GM23338 (cell line): ENCODE measurements around the gene ARHGAP12. TPM values are rescaled to one million over a fixed set of nuclear protein-coding genes. Genes with fewer than 3 reads are reported as not detected.

ENCODE experiments used
- ATAC-seq: fragments of 200-7000 bp; cut with Tn5 transposase; 3 replicates; pipeline ENCODE4 v1.9.1; 2020
- DNase-seq: peaks from one replicate; pipeline ENCODE4 v3.0.0-alpha.2; 2015; ENCODE audit warnings: low spot score
- H2AFZ ChIP-seq: fragments of 200-600 bp; sonication (generic); 2 replicates; pipeline ENCODE4 v1.8.0; 2016; ENCODE audit warnings: antibody characterized with exemption, mild to moderate bottlenecking, moderate library complexity
- H3F3A ChIP-seq: fragments of 200-600 bp; sonication (generic); replicated peaks from 2 replicates; pipeline ENCODE4 v1.8.0; 2017; ENCODE audit warnings: antibody characterized with exemption, mixed run types, low read depth
- H3K27ac ChIP-seq: fragments of 200-600 bp; sonication (generic); 2 replicates; pipeline ENCODE4 v1.6.1; 2016; ENCODE audit warnings: low read depth
- H3K27me3 ChIP-seq: fragments of 200-600 bp; sonication (generic); 2 replicates; pipeline ENCODE4 v1.8.0; 2016; ENCODE audit warnings: mild to moderate bottlenecking, mixed run types, moderate library complexity; ENCODE audit not compliant: insufficient read depth
- H3K36me3 ChIP-seq: fragments of 200-600 bp; sonication (generic); 2 replicates; pipeline ENCODE4 v1.8.0; 2016; ENCODE audit warnings: mild to moderate bottlenecking; ENCODE audit not compliant: insufficient read depth
- H3K4me1 ChIP-seq: fragments of 200-600 bp; sonication (generic); 2 replicates; pipeline ENCODE4 v1.8.0; 2016; ENCODE audit warnings: mild to moderate bottlenecking, moderate library complexity; ENCODE audit not compliant: insufficient read depth
- H3K4me2 ChIP-seq: fragments of 200-600 bp; sonication (generic); 2 replicates; pipeline ENCODE4 v1.7.1; 2017; ENCODE audit warnings: mixed run types
- H3K4me3 ChIP-seq: fragments of 200-600 bp; sonication (generic); 2 replicates; pipeline ENCODE4 v1.6.1; 2016; ENCODE audit warnings: mixed run types
- H3K79me2 ChIP-seq: fragments of 200-600 bp; sonication (generic); replicated peaks from 2 replicates; pipeline ENCODE4 v1.8.0; 2017; ENCODE audit warnings: mild to moderate bottlenecking; ENCODE audit not compliant: insufficient read depth
- H3K9me2 ChIP-seq: fragments of 200-600 bp; sonication (generic); 2 replicates; pipeline ENCODE4 v1.8.0; 2017; ENCODE audit not compliant: insufficient read depth
- H4K20me1 ChIP-seq: fragments of 200-600 bp; sonication (generic); replicated peaks from 2 replicates; pipeline ENCODE4 v1.8.0; 2017; ENCODE audit warnings: mild to moderate bottlenecking; ENCODE audit not compliant: insufficient read depth
- H3K27ac Mint-ChIP-seq: 2 replicates; pipeline ENCODE4 v1.8.0; 2020; ENCODE audit warnings: inconsistent platforms, mild to moderate bottlenecking, moderate library complexity, mixed read lengths
- H3K27me3 Mint-ChIP-seq: 3 replicates; pipeline ENCODE4 v1.8.0; 2022; ENCODE audit warnings: low read depth, mild to moderate bottlenecking, moderate library complexity, mixed read lengths, inconsistent platforms; ENCODE audit not compliant: insufficient read depth, poor library complexity
- H3K36me3 Mint-ChIP-seq: 3 replicates; pipeline ENCODE4 v1.8.0; 2021; ENCODE audit warnings: low read depth, mild to moderate bottlenecking, inconsistent platforms, moderate library complexity, mixed read lengths
- H3K4me1 Mint-ChIP-seq: 3 replicates; pipeline ENCODE4 v1.8.0; 2020; ENCODE audit warnings: mild to moderate bottlenecking, inconsistent platforms, mixed read lengths
- H3K4me3 Mint-ChIP-seq: 3 replicates; pipeline ENCODE4 v1.8.0; 2021; ENCODE audit warnings: moderate library complexity, mild to moderate bottlenecking, inconsistent platforms, mixed read lengths
- H3K9me3 Mint-ChIP-seq: 3 replicates; pipeline ENCODE4 v1.8.0; 2020; ENCODE audit warnings: moderate library complexity, mild to moderate bottlenecking, inconsistent platforms, mixed read lengths
- CREB1 ChIP-seq: fragments of 250-450 bp; sonication (Bioruptor Pico); IDR thresholded peaks from 2 replicates; pipeline ENCODE4 v1.5.0; 2020; ENCODE audit warnings: low read depth, mild to moderate bottlenecking, moderate library complexity
- ETS1 ChIP-seq: IDR thresholded peaks from 2 replicates; pipeline ENCODE4 v1.6.1; 2016; ENCODE audit warnings: antibody characterized with exemption
- EZH2 ChIP-seq: fragments of 200-600 bp; sonication (generic); IDR thresholded peaks from one replicate; pipeline ENCODE4 v1.8.0; 2017; ENCODE audit warnings: antibody characterized with exemption, mild to moderate bottlenecking, low read depth; ENCODE audit not compliant: unreplicated experiment
- EZH2phosphoT487 ChIP-seq: fragments of 200-600 bp; sonication (generic); IDR thresholded peaks from one replicate; pipeline ENCODE4 v1.8.1; 2018; ENCODE audit warnings: antibody characterized with exemption; ENCODE audit not compliant: unreplicated experiment
- JUNB ChIP-seq: IDR thresholded peaks from one replicate; pipeline ENCODE4 v1.6.1; 2016; ENCODE audit warnings: antibody characterized with exemption; ENCODE audit not compliant: unreplicated experiment
- NANOG ChIP-seq: IDR thresholded peaks from 2 replicates; pipeline ENCODE4 v1.6.1; 2016; ENCODE audit warnings: antibody characterized with exemption, borderline replicate concordance
- POLR2AphosphoS5 ChIP-seq: IDR thresholded peaks from 2 replicates; pipeline ENCODE4 v1.6.1; 2016; ENCODE audit warnings: antibody characterized with exemption, low read depth
- REST ChIP-seq: IDR thresholded peaks from one replicate; pipeline ENCODE4 v1.6.1; 2018; ENCODE audit warnings: antibody characterized with exemption; ENCODE audit not compliant: unreplicated experiment
- STAT1 ChIP-seq: IDR thresholded peaks from one replicate; pipeline ENCODE4 v1.6.1; 2016; ENCODE audit warnings: antibody characterized with exemption; ENCODE audit not compliant: unreplicated experiment
- ZNF114 ChIP-seq: fragments of 250-450 bp; sonication (Bioruptor Pico); IDR thresholded peaks from 2 replicates; pipeline ENCODE4 v1.5.0; 2020; ENCODE audit warnings: mild to moderate bottlenecking, moderate library complexity
- ZNF331 ChIP-seq: fragments of 250-450 bp; sonication (Bioruptor Pico); IDR thresholded peaks from 2 replicates; pipeline ENCODE4 v1.5.0; 2020; ENCODE audit warnings: low read depth, mild to moderate bottlenecking, moderate library complexity
- ZNF462 ChIP-seq: fragments of 250-450 bp; sonication (Bioruptor Pico); IDR thresholded peaks from 2 replicates; pipeline ENCODE4 v1.5.0; 2020; ENCODE audit warnings: mild to moderate bottlenecking, moderate library complexity
- polyA plus RNA-seq: library from polyadenylated mRNA; unstranded; fragments of >200 nt; fragmentation: Nextera tagmentation; extraction: Ambion mirVana; gene quantifications from 2 replicates; pipeline ENCODE4 v1.2.1, GENCODE V29; 2016
- total RNA-seq: library from RNA; depleted of rRNA; stranded (reverse); fragments of >200 nt; shearing (Covaris generic); gene quantifications from 2 replicates; pipeline ENCODE4 v1.2.3, GENCODE V29; 2014

The ARHGAP12 gene
- total and polyA plus RNA-seq, 2 experiments from 2014 or later: 27.5 to 50.7 TPM

- TF ChIP-seq REST (no peak), CREB1 (CRISPR knock-in tag) (no peak), JUNB (no peak), STAT1 (no peak)
These were observed 170.8 kb downstream of the ARHGAP12 start (continued) for GRCh38 chr10:31757831-31758230.

GRCh38 chr10:31757386-31757791, 171.2 kb downstream of the ARHGAP12 start:
- Mint-ChIP-seq H3K36me3 (peaks cover 9% of the 10 kb centered on the region; the same call in 2 of the 3 replicates), H3K27me3 (peaks cover 17% of the 10 kb centered on the region), H3K9me3 (no peaks in the 10 kb centered on the region; the same call in 1 of the 3 replicates), H3K4me1 (peaks cover 69% of the 10 kb centered on the region), H3K27ac (peak overlapping the region; percentile 69; the same call in 1 of the 2 replicates), H3K4me3 (peak overlapping the region; percentile 8; the same call in 1 of the 3 replicates)
- DNase-seq: no peak
- Histone ChIP-seq H3F3A (0 out of 2 replicates have a peak, but pooled peaks cover 7% of the 10 kb centered on the region), H3K9me2 (no peaks in the 10 kb centered on the region), H3K36me3 (no peaks in the 10 kb centered on the region), H3K79me2 (no peaks in the 10 kb centered on the region), H3K4me3 (no peak overlapping the region), H3K4me1 (peaks cover 52% of the 10 kb centered on the region), H2AFZ (no peak overlapping the region), H3K27me3 (no peaks in the 10 kb centered on the region), H3K4me2 (peak overlapping the region; percentile 64), H4K20me1 (no peaks in the 10 kb centered on the region), H3K27ac (peak overlapping the region; percentile 92)
- ATAC-seq: no peak
- no peak for TF ChIP-seq NANOG
- TF ChIP-seq ETS1: no peak
- no peak for TF ChIP-seq REST
- no peak for TF ChIP-seq ZNF331 (CRISPR knock-in tag)
- TF ChIP-seq EZH2phosphoT487: no peak
- no peak for TF ChIP-seq ZNF462 (CRISPR knock-in tag)
- TF ChIP-seq ZNF114 (CRISPR knock-in tag): no peak
- TF ChIP-seq EZH2: no peak
- no peak for TF ChIP-seq POLR2AphosphoS5
